ACHN (cell line): ENCODE data around the gene LCN10.
"Not testable (repeated sequence)": the region's sequence is repeated elsewhere in the genome, so short reads cannot be mapped to it uniquely, and the experiment has no call there.

ENCODE experiments used
- DNase-seq: peaks from one replicate; pipeline ENCODE4 v3.0.0-alpha.2; 2015
- in situ Hi-C: cut with HindIII; loops from 2 replicates; pipeline ENCODE4 v1.10.0; 2017; ENCODE audit warnings: low sequenced_read_pairs, low pct_ligation_motif_present, low pct_unique_long_range_greater_than_20kb

LCN10 gene

GRCh38 chr9:136757751-136758140 lies 15.0 kb upstream of the LCN10 start:
- in situ Hi-C loops = no loop called here
- no peak for DNase-seq

- in situ Hi-C loops = no loop called here
- no peak for DNase-seq
Observed at GRCh38 chr9:136757328-136757727, 14.6 kb upstream of the LCN10 start.

GRCh38 chr9:136756836-136757235 lies 14.1 kb upstream of the LCN10 start:
- in situ Hi-C loops = no loop called here
- no peak for DNase-seq

GRCh38 chr9:136756134-136756438 lies 13.3 kb upstream of the LCN10 start:
- in situ Hi-C loops = no loop called here
- no peak for DNase-seq

- in situ Hi-C loops = not testable (repeated sequence)
Observed at GRCh38 chr9:136755302-136756133, 12.8 kb upstream of the LCN10 start.

GRCh38 chr9:136754626-136755301 lies 12.0 kb upstream of the LCN10 start:
- no peak for DNase-seq
- in situ Hi-C loops = no loop called here

More at GRCh38 chr9:136755302-136756133, 12.8 kb upstream of the LCN10 start:
- DNase-seq = not testable (repeated sequence)

- in situ Hi-C loops = no loop called here
- no peak for DNase-seq
Observed at GRCh38 chr9:136754059-136754572, 11.4 kb upstream of the LCN10 start.

GRCh38 chr9:136753371-136754058 lies 10.8 kb upstream of the LCN10 start:
- in situ Hi-C loops = no loop called here
- DNase-seq = no peak

- DNase-seq = no peak
- in situ Hi-C loops = no loop called here
Observed at GRCh38 chr9:136751814-136752213, 9.1 kb upstream of the LCN10 start.

GRCh38 chr9:136751244-136751643 lies 8.5 kb upstream of the LCN10 start:
- in situ Hi-C loops = no loop called here
- no peak for DNase-seq

- no peak for DNase-seq
- in situ Hi-C loops = no loop called here
Observed at GRCh38 chr9:136750526-136750925, 7.8 kb upstream of the LCN10 start.

- no peak for DNase-seq
- in situ Hi-C loops = no loop called here
Observed at GRCh38 chr9:136748666-136749611, 6.2 kb upstream of the LCN10 start.

GRCh38 chr9:136748201-136748600 lies 5.5 kb upstream of the LCN10 start, which contains the start of gene LCN6:
TSS of gene LCN6 (minus strand) at chr9:136748525. CDS start at chr9:136748483, 42 bp downstream.
- no peak for DNase-seq
- in situ Hi-C loops = no loop called here

GRCh38 chr9:136747161-136748060 lies 4.7 kb upstream of the LCN10 start:
- in situ Hi-C loops = no loop called here
- no peak for DNase-seq

- in situ Hi-C loops = no loop called here
- DNase-seq = no peak
Observed at GRCh38 chr9:136746621-136747020, 3.9 kb upstream of the LCN10 start.

- in situ Hi-C loops = no loop called here
- DNase-seq = no peak
Observed at GRCh38 chr9:136746155-136746490, 3.4 kb upstream of the LCN10 start.

- in situ Hi-C loops = no loop called here
- no peak for DNase-seq
Observed at GRCh38 chr9:136745389-136746154, 2.8 kb upstream of the LCN10 start.
